SU-DHL-6 (cell line): ENCODE measurements around the gene RABL6.

Experiments
- CTCF ChIP-seq: fragments of 200-600 bp; sonication (generic); IDR thresholded peaks from one replicate; pipeline ENCODE4 v1.5.1; 2017; ENCODE audit warnings: antibody characterized with exemption, mild to moderate bottlenecking, low read length, moderate library complexity; ENCODE audit not compliant: insufficient read depth, poor library complexity, severe bottlenecking
- EZH2phosphoT487 ChIP-seq: fragments of 200-600 bp; sonication (generic), shearing (Covaris generic); conservative IDR thresholded peaks from 2 replicates; pipeline ENCODE4 v1.6.1; 2018; ENCODE audit warnings: mild to moderate bottlenecking, antibody characterized with exemption, low read length, moderate library complexity, mixed read lengths

- no peak for TF ChIP-seq CTCF
- no peak for TF ChIP-seq EZH2phosphoT487
These were observed 78.3 kb downstream of the RABL6 start, which contains the start of gene TRAF2 for GRCh38 chr9:136885950-136886578.
